ENCODE results near the gene HEBP2.
"Not testable (repeated sequence)": the region's sequence is repeated elsewhere in the genome, so short reads cannot be mapped to it uniquely, and the experiment has no call there.

The HEBP2 gene

GRCh38 chr6:138403801-138404665, at the start of gene HEBP2:
Gene HEBP2, plus strand, starts transcription at chr6:138404223. Its CDS starts 273 bp downstream, at chr6:138404496.
- peak; percentile 57 for DNase-seq

GRCh38 chr6:138357928-138358327, 46.1 kb upstream of the HEBP2 start:
- DNase-seq, result no peak

- not testable (repeated sequence) for DNase-seq
Observed at GRCh38 chr6:138368684-138369083, 35.3 kb upstream of the HEBP2 start.

- DNase-seq, result no peak
Observed at GRCh38 chr6:138370631-138371451, 33.2 kb upstream of the HEBP2 start.

GRCh38 chr6:138371452-138371711, 32.6 kb upstream of the HEBP2 start:
- DNase-seq, result no peak

GRCh38 chr6:138371720-138372119, 32.3 kb upstream of the HEBP2 start:
- no peak for DNase-seq

GRCh38 chr6:138372711-138373463, 31.1 kb upstream of the HEBP2 start:
- no peak for DNase-seq

GRCh38 chr6:138374230-138374629, 29.8 kb upstream of the HEBP2 start:
- DNase-seq, result no peak

- no peak for DNase-seq
Observed at GRCh38 chr6:138374815-138375214, 29.2 kb upstream of the HEBP2 start.

GRCh38 chr6:138377042-138377441, 27.0 kb upstream of the HEBP2 start:
- no peak for DNase-seq

GRCh38 chr6:138377844-138378243, 26.2 kb upstream of the HEBP2 start, which contains the start of gene SMIM28:
Gene SMIM28, plus strand, starts transcription at chr6:138377905. Its CDS starts 168 bp downstream, at chr6:138378073.
- DNase-seq, result no peak

GRCh38 chr6:138378463-138378862, 25.6 kb upstream of the HEBP2 start:
- DNase-seq, result no peak

- DNase-seq, result no peak
Observed at GRCh38 chr6:138382498-138383265, 21.3 kb upstream of the HEBP2 start.

- no peak for DNase-seq
Observed at GRCh38 chr6:138383776-138384175, 20.2 kb upstream of the HEBP2 start.

- DNase-seq, result no peak
Observed at GRCh38 chr6:138386897-138387296, 17.1 kb upstream of the HEBP2 start.

GRCh38 chr6:138387577-138388368, 16.2 kb upstream of the HEBP2 start:
- DNase-seq, result no peak

- DNase-seq, result no peak
Observed at GRCh38 chr6:138389551-138389950, 14.5 kb upstream of the HEBP2 start.

GRCh38 chr6:138393871-138394783, 9.9 kb upstream of the HEBP2 start:
- no peak for DNase-seq

GRCh38 chr6:138396709-138397108, 7.3 kb upstream of the HEBP2 start:
- no peak for DNase-seq
